Smooth muscle cell (in vitro differentiated cells): ENCODE measurements around the gene EWSR1. TPM values are rescaled to one million over a fixed set of nuclear protein-coding genes. Genes with fewer than 3 reads are reported as not detected.

Source experiments
- DNase-seq: peaks from one replicate; lab custom pipeline; 2025; ENCODE audit not compliant: unreplicated experiment; lab: John Stamatoyannopoulos, UW
- H2AFZ ChIP-seq: fragments of 200-600 bp; sonication (generic); 2 replicates; pipeline ENCODE4 v1.6.0; 2016; ENCODE audit warnings: antibody characterized with exemption, low read depth, mild to moderate bottlenecking
- H3F3A ChIP-seq: fragments of 200-600 bp; sonication (generic); 2 replicates; pipeline ENCODE4 v1.6.0; 2017; ENCODE audit warnings: antibody characterized with exemption, low read depth
- H3K27ac ChIP-seq: fragments of 200-600 bp; sonication (generic); 2 replicates; pipeline ENCODE4 v1.5.1; 2016; ENCODE audit warnings: low read depth, mild to moderate bottlenecking
- H3K27me3 ChIP-seq: fragments of 200-600 bp; sonication (generic); 2 replicates; pipeline ENCODE4 v1.6.1; 2016; ENCODE audit warnings: low read depth, mild to moderate bottlenecking
- H3K36me3 ChIP-seq: fragments of 200-600 bp; sonication (generic); 2 replicates; pipeline ENCODE4 v1.5.1; 2016; ENCODE audit warnings: low read depth
- H3K4me1 ChIP-seq: fragments of 200-600 bp; sonication (generic); 2 replicates; pipeline ENCODE4 v1.5.1; 2016; ENCODE audit warnings: low read depth
- H3K4me2 ChIP-seq: fragments of 200-600 bp; sonication (generic); 2 replicates; pipeline ENCODE4 v1.6.0; 2016; ENCODE audit warnings: mild to moderate bottlenecking
- H3K4me3 ChIP-seq: fragments of 200-600 bp; sonication (generic); 2 replicates; pipeline ENCODE4 v1.5.1; 2016; ENCODE audit warnings: mild to moderate bottlenecking
- H3K79me2 ChIP-seq: fragments of 200-600 bp; sonication (generic); 2 replicates; pipeline ENCODE4 v1.6.0; 2016; ENCODE audit warnings: low read depth, mild to moderate bottlenecking
- H3K9ac ChIP-seq: fragments of 200-600 bp; sonication (generic); 2 replicates; pipeline ENCODE4 v1.6.0; 2016; ENCODE audit warnings: low read depth
- H3K9me3 ChIP-seq: fragments of 200-600 bp; sonication (generic); replicated peaks from 2 replicates; pipeline ENCODE4 v1.5.1; 2016; ENCODE audit warnings: low read depth
- H4K20me1 ChIP-seq: fragments of 200-600 bp; sonication (generic); 2 replicates; pipeline ENCODE4 v1.6.0; 2016; ENCODE audit warnings: low read depth
- CTCF ChIP-seq: fragments of 200-600 bp; sonication (generic); IDR thresholded peaks from 2 replicates; pipeline ENCODE4 v1.5.1; 2017; ENCODE audit warnings: borderline replicate concordance, mild to moderate bottlenecking, antibody characterized with exemption; ENCODE audit not compliant: insufficient read depth, poor library complexity, severe bottlenecking
- WGBS: methylation state at CpG from one replicate; pipeline ENCODE4 v1.1.7; 2016; ENCODE audit warnings: low lambda C conversion rate; 5-methylcytosine and 5-hydroxymethylcytosine counted together
- polyA plus RNA-seq: library from polyadenylated mRNA; unstranded; fragments of >200 nt; fragmentation: Nextera tagmentation; extraction: Ambion mirVana; gene quantifications from 2 replicates; pipeline ENCODE4 v1.2.1, GENCODE V29; 2016
- total RNA-seq: library from RNA; depleted of rRNA; stranded (reverse); fragments of >200 nt; gene quantifications from 2 replicates; pipeline ENCODE4 v1.2.3, GENCODE V29; 2014

Gene EWSR1
- total and polyA plus RNA-seq, 2 experiments from 2014 or later: 164 to 197 TPM

GRCh38 chr22:29225422-29226090, 42.5 kb upstream of the EWSR1 start:
- Histone ChIP-seq H3K9me3 (no peaks in the 10 kb centered on the region), H3K4me3 (no peak overlapping the region), H3F3A (no peaks in the 10 kb centered on the region), H3K36me3 (no peaks in the 10 kb centered on the region), H3K27ac (no peak overlapping the region), H3K9ac (no peak overlapping the region), H3K4me2 (no peak overlapping the region), H3K4me1 (no peaks in the 10 kb centered on the region), H2AFZ (no peak overlapping the region), H3K27me3 (no peaks in the 10 kb centered on the region), H3K79me2 (no peaks in the 10 kb centered on the region), H4K20me1 (no peaks in the 10 kb centered on the region)
- DNase-seq: no peak
- TF ChIP-seq CTCF: no peak
- 67% methylated on average over 16 of the region's 16 CpGs for WGBS

- TF ChIP-seq CTCF: no peak
- 88% methylated on average over 9 of the region's 11 CpGs for WGBS
- no peak overlapping the region for H3K4me2 ChIP-seq
- no peak overlapping the region for H3K9ac ChIP-seq
- no peaks in the 10 kb centered on the region for H4K20me1 ChIP-seq
- no peak overlapping the region for H2AFZ ChIP-seq
- no peaks in the 10 kb centered on the region for H3K9me3 ChIP-seq
- no peaks in the 10 kb centered on the region for H3K4me1 ChIP-seq
- DNase-seq: no peak
- H3K36me3 ChIP-seq: no peaks in the 10 kb centered on the region
- no peak overlapping the region for H3K4me3 ChIP-seq
- no peak overlapping the region for H3K27ac ChIP-seq
- H3K79me2 ChIP-seq: no peaks in the 10 kb centered on the region
- H3F3A ChIP-seq: no peaks in the 10 kb centered on the region
- no peaks in the 10 kb centered on the region for H3K27me3 ChIP-seq
Observed at GRCh38 chr22:29226351-29226981, 41.6 kb upstream of the EWSR1 start.

- Histone ChIP-seq H3K9me3 (no peaks in the 10 kb centered on the region), H2AFZ (no peak overlapping the region), H3F3A (no peaks in the 10 kb centered on the region), H3K9ac (no peak overlapping the region), H3K79me2 (no peaks in the 10 kb centered on the region), H3K27me3 (no peaks in the 10 kb centered on the region), H4K20me1 (no peaks in the 10 kb centered on the region), H3K36me3 (no peaks in the 10 kb centered on the region), H3K4me2 (no peak overlapping the region), H3K4me1 (no peaks in the 10 kb centered on the region), H3K4me3 (no peak overlapping the region), H3K27ac (no peak overlapping the region)
- DNase-seq: no peak
- TF ChIP-seq CTCF: no peak
- 91% methylated on average over 16 of the region's 19 CpGs for WGBS
Observed at GRCh38 chr22:29230972-29231875, 36.8 kb upstream of the EWSR1 start.
